GM13977 (cell line): Measurements from ENCODE around the gene MYOZ3.

Source experiments
- DNase-seq: peaks from one replicate; pipeline ENCODE4 v3.0.0; 2012; ENCODE audit warnings: low spot score
- in situ Hi-C: fragments of 300-500 bp; cut with MboI; formaldehyde crosslinking; loops from one replicate; pipeline ENCODE4 v1.12.0; 2022; ENCODE audit warnings: low sequenced_read_pairs, low pct_unique_long_range_greater_than_20kb, mixed read lengths, inconsistent platforms; ENCODE audit not compliant: unreplicated experiment
- TF ChIP-seq, protein P1 (sequence below): IDR thresholded peaks from 2 replicates; pipeline ENCODE4 v1.5.1; 2012; ENCODE audit warnings: mild to moderate bottlenecking, control low read depth; ENCODE audit not compliant: insufficient read depth; ENCODE audit errors: extremely low read depth, missing control alignments

The MYOZ3 gene

DNA sequence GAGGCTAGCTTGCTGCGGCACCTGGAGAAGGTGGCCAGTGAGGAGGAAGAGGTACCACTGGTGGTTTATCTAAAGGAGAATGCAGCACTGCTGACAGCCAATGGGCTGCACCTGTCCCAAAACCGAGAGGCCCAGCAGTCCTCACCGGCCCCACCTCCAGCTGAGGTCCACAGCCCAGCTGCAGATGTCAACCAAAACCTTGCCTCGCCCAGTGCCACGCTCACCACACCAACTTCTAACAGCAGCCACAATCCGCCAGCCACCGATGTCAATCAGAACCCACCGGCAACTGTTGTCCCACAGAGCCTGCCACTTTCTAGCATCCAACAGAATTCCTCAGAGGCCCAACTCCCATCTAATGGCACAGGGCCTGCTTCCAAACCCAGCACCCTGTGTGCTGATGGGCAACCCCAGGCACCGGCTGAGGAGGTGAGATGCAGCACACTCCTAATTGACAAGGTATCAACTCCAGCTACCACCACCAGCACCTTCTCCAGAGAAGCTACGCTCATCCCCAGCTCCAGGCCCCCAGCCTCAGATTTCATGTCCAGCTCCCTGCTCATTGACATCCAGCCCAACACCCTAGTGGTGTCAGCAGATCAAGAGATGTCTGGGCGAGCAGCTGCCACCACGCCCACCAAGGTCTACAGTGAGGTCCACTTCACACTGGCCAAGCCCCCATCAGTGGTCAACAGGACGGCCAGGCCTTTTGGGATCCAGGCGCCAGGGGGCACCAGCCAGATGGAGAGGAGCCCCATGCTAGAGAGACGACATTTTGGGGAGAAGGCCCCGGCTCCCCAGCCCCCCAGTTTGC, 12.6 kb upstream of the MYOZ3 start:
- in situ Hi-C loops = loop anchor here (10.0 kb wide), 1 partner anchor 84 kb away; no protein-coding TSS in a partner anchor
- no peak for DNase-seq
- TF ChIP-seq, protein P1, sequence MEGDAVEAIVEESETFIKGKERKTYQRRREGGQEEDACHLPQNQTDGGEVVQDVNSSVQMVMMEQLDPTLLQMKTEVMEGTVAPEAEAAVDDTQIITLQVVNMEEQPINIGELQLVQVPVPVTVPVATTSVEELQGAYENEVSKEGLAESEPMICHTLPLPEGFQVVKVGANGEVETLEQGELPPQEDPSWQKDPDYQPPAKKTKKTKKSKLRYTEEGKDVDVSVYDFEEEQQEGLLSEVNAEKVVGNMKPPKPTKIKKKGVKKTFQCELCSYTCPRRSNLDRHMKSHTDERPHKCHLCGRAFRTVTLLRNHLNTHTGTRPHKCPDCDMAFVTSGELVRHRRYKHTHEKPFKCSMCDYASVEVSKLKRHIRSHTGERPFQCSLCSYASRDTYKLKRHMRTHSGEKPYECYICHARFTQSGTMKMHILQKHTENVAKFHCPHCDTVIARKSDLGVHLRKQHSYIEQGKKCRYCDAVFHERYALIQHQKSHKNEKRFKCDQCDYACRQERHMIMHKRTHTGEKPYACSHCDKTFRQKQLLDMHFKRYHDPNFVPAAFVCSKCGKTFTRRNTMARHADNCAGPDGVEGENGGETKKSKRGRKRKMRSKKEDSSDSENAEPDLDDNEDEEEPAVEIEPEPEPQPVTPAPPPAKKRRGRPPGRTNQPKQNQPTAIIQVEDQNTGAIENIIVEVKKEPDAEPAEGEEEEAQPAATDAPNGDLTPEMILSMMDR = no peak

DNA sequence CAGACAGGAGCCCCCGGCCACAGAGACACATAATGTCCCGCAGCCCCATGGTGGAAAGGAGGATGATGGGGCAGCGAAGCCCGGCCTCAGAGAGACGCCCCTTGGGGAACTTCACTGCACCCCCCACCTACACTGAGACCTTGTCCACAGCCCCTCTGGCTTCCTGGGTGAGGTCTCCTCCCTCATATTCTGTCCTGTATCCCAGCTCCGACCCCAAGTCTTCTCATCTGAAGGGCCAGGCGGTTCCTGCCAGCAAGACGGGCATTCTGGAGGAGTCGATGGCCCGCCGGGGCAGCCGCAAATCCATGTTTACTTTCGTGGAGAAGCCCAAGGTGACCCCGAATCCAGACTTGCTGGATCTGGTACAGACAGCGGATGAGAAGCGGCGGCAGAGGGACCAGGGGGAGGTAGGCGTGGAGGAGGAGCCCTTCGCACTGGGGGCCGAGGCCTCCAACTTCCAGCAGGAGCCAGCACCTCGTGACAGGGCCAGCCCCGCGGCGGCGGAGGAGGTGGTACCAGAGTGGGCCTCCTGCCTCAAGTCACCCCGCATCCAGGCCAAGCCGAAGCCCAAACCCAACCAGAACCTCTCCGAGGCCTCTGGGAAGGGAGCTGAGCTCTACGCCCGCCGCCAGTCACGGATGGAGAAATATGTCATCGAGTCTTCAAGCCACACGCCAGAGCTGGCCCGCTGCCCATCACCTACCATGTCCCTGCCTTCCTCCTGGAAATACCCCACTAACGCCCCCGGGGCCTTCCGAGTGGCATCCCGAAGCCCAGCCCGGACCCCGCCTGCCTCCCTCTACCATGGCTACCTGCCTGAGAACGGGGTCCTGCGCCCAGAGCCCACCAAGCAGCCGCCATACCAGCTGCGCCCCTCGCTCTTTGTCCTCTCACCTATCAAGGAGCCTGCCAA, 11.7 kb upstream of the MYOZ3 start:
- in situ Hi-C loops = loop anchor here (10.0 kb wide), 1 partner anchor 85 kb away; no protein-coding TSS in a partner anchor
- no peak for DNase-seq
- TF ChIP-seq, protein P1 = no peak

DNA sequence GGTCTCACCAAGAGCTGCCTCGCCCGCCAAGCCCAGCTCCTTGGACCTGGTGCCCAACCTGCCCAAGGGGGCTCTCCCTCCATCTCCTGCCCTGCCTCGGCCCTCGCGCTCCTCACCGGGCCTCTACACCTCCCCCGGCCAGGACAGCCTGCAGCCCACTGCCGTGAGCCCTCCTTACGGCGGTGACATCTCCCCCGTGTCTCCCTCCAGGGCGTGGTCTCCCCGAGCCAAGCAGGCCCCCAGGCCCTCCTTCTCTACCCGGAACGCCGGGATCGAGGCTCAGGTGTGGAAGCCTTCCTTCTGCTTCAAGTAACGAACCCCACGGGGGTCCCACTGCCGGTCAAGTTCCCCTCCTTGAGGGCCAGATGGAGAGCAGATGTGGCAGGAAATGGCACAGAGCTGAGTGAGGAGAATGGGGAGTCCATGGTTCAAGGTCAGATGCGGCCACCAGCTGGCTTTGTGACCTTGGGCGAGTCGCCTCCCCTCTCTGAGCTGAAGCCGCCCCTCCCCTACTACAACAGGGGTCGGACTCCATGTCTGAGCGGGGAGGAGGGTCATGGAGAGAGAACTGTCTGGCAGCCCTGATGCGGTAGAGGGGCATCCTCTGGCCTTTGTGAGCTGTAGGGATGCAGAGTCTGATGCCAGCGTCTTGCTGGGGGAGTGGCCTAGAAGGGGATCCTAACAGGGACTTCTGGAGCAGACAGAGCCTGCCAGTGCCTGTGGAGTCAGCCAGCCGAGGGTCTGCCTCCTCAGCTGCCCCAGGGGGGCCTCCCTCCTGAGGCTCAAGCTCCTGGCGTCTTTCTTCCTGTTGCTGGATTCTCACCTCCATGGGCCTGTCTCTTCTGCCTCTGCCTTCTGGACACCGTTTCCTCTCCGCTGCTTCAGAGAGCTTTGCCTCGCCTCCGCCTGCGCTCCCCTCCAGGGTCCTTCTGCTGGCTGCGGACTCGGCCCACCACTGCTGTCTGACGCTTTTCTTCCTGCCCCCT, 10.7 kb upstream of the MYOZ3 start:
- DNase-seq = no peak
- TF ChIP-seq, protein P1 = no peak
- in situ Hi-C loops = no loop called here

DNA sequence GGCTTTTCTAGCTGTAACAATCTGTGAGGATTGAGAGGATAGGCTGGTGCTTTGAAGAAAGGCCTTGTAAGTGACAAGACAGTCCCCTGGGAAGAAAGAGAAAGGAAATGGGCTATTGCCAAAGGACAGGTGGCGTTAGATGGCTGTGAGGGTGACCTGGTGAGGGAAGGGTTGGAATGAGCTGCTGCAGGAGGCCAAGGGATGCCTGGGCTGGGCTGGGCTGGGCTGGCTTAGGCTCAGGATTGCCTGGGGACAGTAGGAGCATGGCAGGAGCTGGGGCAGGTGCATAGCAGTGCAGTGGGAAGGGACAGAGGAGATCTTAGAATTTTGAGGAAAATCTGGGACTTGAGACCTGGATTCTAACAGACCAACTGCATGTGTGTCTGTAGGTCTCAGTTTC, 9.7 kb upstream of the MYOZ3 start:
- TF ChIP-seq, protein P1 = no peak
- DNase-seq = no peak
- in situ Hi-C loops = no loop called here

DNA sequence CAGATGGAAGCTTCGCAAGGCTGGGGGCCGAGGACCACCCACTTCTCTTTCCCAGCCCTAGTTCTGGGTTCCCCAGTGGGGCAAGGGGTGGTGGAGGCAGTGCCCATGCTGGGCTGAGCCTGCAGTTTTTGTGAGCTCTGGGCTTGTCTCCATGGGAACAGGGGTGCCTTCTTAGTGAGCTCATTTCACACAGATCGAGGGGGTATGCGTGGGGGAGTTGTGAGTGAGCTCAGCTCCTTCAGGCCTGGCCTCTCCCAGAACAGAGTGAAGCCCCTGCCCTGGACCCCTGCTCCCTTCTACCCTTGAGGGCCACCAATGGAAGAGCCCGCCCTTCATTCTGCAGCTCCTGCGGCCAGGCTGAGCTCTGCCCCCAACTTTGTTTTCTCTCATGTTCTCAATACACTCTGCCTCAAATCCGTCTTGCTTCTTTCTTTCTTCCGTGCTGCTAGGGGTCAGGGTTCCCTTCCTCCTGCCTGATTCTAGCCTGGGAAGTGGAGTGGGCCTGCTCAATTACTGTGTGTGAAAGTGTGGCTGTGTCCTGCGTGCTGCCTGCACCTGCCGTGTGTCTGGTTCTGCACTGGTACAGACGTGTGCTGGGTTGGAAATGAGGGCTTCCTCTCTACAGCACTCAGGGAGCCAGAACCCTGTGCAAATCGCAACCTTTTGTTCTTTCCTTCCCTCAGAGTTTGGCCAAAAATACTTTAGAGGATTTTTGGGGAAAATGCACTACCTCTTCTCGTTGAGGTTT, 9.0 kb upstream of the MYOZ3 start:
- TF ChIP-seq, protein P1 = no peak
- DNase-seq = no peak
- in situ Hi-C loops = no loop called here
